Activated CD8-positive, alpha-beta memory T cell treated with anti-CD3 and anti-CD28 coated beads, Interleukin-2, amount 50 U/mL, for 4 hours (primary cell): ENCODE measurements around the gene LPP.

ENCODE experiments used
- DNase-seq: peaks from one replicate; pipeline ENCODE4 v3.0.0-alpha.2; 2020

The LPP gene

GRCh38 chr3:188227442-188227841, 73.5 kb downstream of the LPP start:
- no peak for DNase-seq

DNA sequence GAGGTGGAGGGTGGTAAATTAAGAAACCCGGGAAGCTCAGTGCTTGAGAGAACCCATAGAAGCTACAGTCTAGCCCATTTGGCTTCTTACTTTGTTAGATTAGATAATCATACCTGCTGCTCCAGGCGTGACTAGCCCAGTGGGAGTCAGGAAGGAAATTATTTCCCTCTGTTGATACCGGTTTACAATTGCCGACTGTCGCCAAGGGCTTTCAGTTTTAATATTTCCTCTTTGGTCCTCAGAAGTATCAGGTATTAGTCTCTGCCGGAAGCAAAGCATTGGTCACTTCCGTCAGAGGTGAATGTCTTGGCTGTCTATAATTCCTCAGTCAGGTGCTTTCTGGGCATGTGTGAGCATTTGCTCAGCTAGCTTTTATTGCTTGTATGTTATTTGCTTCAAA, 75.2 kb downstream of the LPP start:
- no peak for DNase-seq

DNA sequence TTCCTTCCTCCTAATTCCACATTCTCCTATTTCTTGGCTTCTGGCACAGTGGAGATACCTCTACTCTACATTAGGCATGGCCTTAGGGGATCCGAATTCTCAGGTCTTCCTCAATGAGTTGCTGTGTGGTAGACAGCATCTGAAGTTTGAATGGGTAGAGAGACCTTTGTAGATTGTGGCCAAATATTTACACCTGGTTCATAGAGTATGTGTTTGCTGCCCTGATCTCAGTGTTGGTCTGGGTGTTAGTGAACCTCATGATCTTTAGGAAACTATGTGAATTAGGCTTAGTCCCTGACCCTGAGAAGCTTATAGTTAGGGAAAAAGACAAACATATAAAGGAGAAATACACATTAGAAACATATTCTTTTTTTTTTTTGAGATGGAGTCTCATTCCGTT, 75.8 kb downstream of the LPP start:
- no peak for DNase-seq

DNA sequence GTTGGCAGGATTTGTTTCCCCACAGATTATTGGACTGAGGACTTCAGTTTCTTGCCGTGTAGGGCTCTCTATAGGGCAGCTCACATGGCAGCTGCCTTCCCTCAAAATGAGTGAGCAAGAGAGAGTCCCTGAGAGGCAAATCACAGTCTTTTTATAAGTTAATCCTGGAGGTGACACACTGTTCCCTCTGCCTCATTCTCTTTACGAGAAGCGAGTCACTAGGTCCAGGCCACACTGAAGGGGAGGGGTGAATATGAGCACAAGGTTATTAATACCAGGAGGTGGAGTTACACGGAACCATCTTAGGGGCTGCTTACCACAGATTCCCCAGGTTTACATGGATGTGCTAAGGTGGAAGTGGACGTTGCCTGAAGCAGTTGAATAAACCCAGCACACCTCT, 77.0 kb downstream of the LPP start:
- no peak for DNase-seq

DNA sequence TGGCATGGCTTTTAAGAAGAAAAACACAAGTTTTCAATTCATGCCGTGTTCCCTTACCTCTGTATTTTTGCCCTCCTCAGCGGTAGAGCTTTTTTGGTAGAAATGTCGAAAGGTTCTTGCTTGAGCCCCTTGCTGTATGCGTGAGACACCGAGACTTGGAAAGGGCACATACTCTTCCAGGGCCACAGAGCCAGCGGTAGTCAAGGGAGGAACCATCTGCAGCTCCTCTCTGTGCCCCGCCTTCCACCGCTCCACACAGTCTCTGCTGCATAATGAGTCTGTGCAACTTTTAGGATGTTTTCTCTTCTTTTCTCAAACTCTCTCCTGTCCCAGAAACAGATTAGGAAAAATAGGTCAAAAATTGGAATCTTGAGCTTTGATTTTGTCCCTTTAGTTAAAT, 77.5 kb downstream of the LPP start:
- DNase-seq: no peak

GRCh38 chr3:188232656-188233055, 78.7 kb downstream of the LPP start:
- DNase-seq: no peak

DNA sequence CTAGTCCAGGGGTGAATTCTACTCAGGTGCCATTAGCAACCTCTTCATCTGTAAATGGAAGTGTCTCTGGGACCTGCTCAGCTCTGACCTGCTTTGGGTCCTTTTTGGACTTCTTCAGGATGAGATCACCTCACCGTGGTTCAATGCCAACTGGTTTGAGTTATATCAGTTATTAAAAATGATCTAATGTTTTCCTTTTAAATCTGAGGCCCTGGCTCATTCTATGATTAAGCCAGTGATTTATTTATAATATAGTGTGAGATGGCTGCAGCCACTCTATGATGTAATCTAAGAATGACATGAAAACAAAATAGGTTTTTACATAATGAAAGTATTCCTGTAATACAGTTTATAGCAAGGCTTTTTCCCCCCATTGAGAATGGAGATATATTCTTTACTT, 79.4 kb downstream of the LPP start:
- no peak for DNase-seq

DNA sequence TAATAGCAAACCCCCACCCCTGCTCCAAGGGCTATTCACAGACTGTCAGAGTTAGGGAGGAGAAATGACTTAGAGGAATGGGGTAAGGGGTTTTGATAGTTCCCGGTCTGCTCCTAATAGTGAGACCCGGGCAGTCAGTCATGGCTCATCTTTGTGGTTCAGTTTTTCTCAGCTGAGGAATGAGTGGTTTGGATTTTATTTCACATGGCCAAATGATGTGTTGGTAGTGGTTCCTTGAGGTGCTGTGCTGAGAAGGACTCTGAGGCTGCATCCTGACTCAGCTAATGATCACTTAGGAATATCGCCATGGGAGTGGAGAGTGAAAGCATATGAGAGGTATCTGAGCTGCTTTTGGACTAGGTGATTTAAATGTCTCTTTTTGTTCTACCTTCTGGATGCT, 80.2 kb downstream of the LPP start:
- DNase-seq: no peak

DNA sequence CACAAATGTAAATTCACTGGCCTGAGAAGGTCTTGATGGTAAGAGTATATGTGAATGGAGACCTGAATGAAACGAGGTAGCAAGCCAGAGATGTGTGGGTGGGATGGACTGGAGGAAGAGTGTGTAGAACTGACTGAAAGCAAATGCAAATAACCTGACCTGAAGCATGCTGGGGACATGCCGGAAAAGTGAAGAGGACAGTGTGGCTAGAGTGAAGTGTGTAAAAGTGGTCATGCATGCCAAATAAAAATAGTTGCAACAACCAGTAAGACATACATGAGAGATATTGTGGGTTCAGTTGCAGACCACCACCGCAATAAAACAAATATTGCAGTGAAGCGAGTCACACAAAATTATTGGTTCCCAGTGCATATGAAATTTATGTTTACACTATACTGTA, 82.3 kb downstream of the LPP start:
- no peak for DNase-seq

- DNase-seq: no peak
These were observed 85.1 kb downstream of the LPP start for GRCh38 chr3:188239035-188239434.

GRCh38 chr3:188239577-188239976, 85.6 kb downstream of the LPP start:
- no peak for DNase-seq

GRCh38 chr3:188240189-188240981, 86.4 kb downstream of the LPP start:
- no peak for DNase-seq

DNA sequence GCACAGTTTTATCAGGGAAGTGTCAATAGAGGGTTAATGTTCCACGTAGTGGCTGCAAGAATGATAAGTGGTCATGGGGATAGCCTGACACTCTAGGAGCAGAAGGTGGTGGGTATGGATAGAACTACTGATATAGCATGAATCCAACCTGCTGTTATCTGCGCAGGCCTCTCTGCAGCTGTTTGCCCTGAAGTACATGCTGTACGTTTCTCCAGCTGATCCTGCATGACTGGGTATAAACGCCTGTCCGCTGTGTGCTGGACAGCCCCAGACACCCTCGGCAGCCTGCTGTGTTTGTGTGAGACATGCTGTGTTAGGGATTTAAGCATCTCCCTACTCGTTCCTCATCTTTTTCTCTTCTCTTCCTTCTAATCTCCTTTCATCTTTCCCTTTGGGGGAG, 87.1 kb downstream of the LPP start:
- no peak for DNase-seq

GRCh38 chr3:188241883-188242282, 87.9 kb downstream of the LPP start:
- no peak for DNase-seq

- DNase-seq: no peak
These were observed 88.6 kb downstream of the LPP start for GRCh38 chr3:188242436-188243123.

DNA sequence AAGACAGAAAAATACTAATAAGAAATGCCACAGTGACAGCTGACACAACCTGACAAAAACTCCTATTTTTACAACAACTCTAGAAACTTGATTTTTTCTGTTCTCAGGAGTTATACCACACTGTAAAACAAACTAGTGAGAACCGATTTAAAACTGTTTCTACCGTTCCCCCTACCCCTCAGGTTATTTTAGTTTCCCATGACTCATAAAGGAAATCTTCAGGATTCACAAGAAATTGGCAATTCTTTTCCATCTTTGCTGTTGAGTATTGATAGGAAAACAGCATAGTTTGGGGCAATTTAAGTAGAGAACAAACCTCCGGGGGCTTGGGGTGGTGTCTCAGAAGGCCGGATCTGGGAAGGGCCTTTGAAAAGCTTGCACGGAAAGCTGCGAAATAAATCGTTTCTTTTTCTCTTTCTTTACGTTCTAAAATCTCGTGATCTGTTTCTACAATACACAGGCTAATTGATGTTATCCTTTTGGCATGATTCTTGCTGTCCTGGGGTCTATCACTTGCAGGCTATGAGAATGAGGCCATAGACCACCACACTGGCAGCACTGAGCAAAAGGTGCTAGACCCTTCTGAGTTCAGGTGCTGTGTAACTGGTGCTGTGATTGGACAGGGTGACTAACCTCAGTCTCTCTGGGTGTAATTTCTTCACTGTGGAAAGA, 89.3 kb downstream of the LPP start:
- no peak for DNase-seq

DNA sequence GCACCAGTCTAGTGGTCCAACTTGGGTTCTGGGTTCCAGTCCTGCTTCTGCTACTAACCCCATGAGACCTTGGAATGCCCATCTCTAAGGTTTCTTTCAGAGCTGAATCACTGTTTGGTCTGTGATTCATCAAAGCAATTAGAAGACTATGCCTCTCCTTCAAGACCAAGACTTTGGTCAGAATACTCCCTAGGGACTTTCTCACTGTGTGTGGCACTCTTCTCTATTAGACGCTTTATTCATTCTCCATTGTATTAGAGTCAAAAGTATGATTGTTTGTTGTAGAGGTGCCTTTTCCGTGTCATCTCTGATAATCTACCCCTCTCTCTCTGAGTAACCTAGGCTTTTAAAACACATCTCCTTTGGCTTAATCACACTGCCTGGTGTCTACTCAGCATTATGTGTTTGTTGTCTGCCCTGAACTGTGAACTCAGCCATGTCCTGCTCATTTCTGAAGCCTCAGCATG, 90.5 kb downstream of the LPP start:
- no peak for DNase-seq

DNA sequence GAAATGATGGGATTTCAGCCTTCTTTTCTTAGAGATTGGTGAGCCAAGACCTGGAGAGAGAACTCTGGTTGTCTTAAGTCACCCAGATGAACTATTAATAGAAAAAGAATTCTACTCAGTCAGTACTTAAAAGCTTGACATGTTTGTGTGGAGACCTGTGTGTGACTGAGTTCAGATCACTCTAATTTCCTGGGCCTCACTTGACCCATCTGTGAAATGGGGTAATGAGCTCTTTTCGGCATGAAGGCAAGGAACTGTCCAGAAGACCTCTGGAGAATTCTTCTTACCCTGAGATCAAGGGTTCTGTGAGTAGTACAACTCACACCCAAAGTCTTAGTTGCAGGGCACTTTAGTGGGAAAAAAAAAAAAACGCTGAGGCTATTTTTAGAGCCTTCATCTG, 92.9 kb downstream of the LPP start:
- no peak for DNase-seq

- DNase-seq: no peak
These were observed 94.1 kb downstream of the LPP start for GRCh38 chr3:188248036-188248561.

- DNase-seq: no peak
These were observed 99.3 kb downstream of the LPP start for GRCh38 chr3:188253123-188253793.

DNA sequence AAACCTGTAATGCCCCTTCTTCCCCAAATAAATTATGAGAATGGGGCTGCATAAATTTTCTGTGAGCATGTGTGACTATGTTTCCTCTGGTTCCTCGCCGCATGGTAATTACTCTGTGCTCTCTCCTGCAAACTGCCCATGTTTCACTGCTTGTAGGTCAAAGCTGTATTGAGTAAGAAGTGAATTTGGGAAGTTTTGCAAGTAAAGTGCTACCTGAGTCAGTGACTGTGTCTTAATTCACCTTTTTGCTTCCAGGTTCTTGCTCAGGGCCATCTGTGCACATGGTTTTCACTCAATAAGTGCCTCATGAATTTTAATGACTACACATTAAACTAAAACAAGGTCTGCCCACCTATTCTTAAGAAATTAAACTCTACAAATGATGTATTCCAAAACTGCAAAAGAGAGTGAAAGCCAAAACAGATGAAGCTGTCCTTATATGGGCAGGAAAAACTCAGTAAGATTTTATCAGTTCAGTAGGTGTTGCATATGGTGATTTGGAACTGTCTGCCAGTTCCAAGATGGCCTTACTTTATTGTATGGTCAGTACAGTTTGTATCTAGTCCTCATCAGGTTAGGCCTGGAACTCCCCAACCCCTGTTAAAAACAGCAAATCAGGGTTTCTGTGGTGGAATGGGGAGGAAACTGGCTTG, 100.0 kb downstream of the LPP start:
- no peak for DNase-seq

- no peak for DNase-seq
These were observed 100.6 kb downstream of the LPP start for GRCh38 chr3:188254520-188255070.
